ENCODE measurements around the gene DMD. TPM values are rescaled to one million over a fixed set of nuclear protein-coding genes. Genes with fewer than 3 reads are reported as not detected.

The DMD gene
- total RNA-seq, 2 experiments from 2014 or later, result 0.27 to 0.49 TPM

DNA sequence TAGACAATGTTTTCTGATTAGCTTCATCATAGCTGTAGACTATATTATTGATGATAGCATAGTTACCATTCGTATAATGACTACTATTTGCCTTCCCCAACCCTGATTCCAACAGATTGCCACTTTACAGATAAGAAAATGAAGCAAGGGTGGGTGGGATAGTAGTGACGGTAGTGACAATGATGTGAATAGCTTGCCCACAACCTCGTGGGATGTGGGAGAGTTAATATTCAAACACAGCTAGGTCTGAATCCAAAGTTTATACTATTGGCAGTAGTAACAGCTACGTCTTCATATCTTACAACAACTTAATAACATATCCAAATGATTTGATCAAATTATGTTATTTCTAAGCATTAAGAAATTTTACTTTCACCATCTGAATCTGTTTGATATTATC is 1372.7 kb downstream of the DMD start:
- no peaks in the 10 kb centered on the region for H3K9me3 Mint-ChIP-seq
- H3K27me3 Mint-ChIP-seq, result no peaks in the 10 kb centered on the region
- CTCF ChIA-PET, result no interaction called here
- no peak overlapping the region for H3K27ac Mint-ChIP-seq
- no peak for DNase-seq
- ATAC-seq, result no peak
- POLR2A ChIA-PET, result no interaction called here
- no peaks in the 10 kb centered on the region for H3K4me1 Mint-ChIP-seq (ENCODE audit: low read depth)
- no peak overlapping the region for H3K4me3 Mint-ChIP-seq
- no peaks in the 10 kb centered on the region for H3K36me3 Mint-ChIP-seq (ENCODE audit: low read depth)
- intact Hi-C loops (cut with micrococcal nuclease), result no loop called here
- TF ChIP-seq, protein P1, sequence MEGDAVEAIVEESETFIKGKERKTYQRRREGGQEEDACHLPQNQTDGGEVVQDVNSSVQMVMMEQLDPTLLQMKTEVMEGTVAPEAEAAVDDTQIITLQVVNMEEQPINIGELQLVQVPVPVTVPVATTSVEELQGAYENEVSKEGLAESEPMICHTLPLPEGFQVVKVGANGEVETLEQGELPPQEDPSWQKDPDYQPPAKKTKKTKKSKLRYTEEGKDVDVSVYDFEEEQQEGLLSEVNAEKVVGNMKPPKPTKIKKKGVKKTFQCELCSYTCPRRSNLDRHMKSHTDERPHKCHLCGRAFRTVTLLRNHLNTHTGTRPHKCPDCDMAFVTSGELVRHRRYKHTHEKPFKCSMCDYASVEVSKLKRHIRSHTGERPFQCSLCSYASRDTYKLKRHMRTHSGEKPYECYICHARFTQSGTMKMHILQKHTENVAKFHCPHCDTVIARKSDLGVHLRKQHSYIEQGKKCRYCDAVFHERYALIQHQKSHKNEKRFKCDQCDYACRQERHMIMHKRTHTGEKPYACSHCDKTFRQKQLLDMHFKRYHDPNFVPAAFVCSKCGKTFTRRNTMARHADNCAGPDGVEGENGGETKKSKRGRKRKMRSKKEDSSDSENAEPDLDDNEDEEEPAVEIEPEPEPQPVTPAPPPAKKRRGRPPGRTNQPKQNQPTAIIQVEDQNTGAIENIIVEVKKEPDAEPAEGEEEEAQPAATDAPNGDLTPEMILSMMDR (IDR thresholded peaks at IDR 0.05), result no peak

DNA sequence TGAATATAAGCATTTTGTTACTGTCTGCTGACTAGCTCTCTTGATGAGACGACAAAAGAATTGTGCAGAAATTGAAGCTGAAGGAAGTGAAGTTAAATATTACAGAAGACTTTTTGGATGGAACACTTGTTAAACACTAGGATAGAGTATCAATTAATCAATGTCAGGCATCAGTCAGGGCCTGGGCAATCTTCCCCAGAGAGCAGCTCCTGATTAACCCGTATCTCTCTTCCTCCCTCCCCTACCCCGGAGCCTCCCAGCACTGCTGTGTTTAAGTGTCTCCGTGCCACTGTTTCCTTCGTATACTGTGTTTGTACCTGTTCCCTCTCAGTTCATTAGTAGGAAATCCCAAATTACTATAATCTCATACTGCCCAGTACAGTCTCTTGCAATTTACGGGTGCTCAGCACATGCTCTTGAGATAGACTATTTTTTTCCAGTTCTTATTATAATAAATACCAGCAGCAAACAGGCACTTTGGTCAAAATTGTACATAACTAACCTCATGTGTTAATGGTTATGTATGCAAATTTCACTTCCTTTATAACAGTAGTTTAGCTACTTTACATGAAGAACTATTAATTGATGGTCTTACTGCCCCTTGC is 1373.8 kb downstream of the DMD start:
- Mint-ChIP-seq H3K27me3 (no peaks in the 10 kb centered on the region), H3K36me3 (ENCODE audit: low read depth) (no peaks in the 10 kb centered on the region), H3K4me3 (no peak overlapping the region), H3K4me1 (ENCODE audit: low read depth) (no peaks in the 10 kb centered on the region), H3K9me3 (no peaks in the 10 kb centered on the region), H3K27ac (no peak overlapping the region)
- no peak for ATAC-seq
- ChIA-PET CTCF (no interaction called here), POLR2A (no interaction called here)
- intact Hi-C loops (cut with micrococcal nuclease), result no loop called here
- no peak for DNase-seq
- TF ChIP-seq, protein P1 (IDR thresholded peaks at IDR 0.05), result no peak

DNA sequence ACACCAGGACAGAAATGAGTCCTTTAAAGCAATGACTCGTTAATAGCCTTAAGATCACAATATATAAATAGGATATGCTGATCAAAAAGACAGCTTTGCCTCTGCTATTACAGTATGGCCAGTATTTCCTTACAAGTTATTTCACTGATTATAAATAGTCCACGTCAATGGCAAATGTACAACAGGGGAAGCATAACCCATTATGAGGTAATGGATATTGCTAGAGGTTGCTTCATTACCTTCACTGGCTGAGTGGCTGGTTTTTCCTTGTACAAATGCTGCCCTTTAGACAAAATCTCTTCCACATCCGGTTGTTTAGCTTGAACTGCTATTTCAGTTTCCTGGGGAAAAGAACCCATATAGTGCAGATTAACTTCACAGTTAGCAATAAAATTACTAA is 1374.9 kb downstream of the DMD start:
- ChIA-PET CTCF (no interaction called here), POLR2A (no interaction called here)
- intact Hi-C loops (cut with micrococcal nuclease), result no loop called here
- DNase-seq (no peak), ATAC-seq (no peak)
- TF ChIP-seq, protein P1 (IDR thresholded peaks at IDR 0.05), result no peak
- no peak overlapping the region for H3K27ac Mint-ChIP-seq
- H3K9me3 Mint-ChIP-seq, result no peaks in the 10 kb centered on the region
- H3K4me3 Mint-ChIP-seq, result no peak overlapping the region
- no peaks in the 10 kb centered on the region for H3K36me3 Mint-ChIP-seq (ENCODE audit: low read depth)
- H3K4me1 Mint-ChIP-seq (ENCODE audit: low read depth), result no peaks in the 10 kb centered on the region
- H3K27me3 Mint-ChIP-seq, result no peaks in the 10 kb centered on the region

DNA sequence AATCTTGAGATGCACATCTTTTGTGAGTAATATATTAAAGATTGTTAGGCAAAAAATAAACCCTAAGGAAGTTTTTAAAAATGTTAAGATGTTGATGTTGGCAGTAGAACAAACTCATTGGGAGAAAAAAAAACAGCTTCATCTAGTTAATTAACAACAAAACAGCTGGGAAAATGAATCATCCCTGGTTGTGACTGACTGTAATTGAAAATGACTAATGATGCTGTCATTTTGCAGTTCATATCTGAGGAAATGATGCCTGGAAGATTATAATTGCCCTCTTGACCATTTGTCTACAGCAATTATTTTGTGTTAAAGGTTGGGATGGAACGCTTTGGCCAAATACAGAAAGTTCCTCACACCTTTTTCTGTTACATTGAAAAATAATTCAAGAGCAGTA is 1379.1 kb downstream of the DMD start:
- no peaks in the 10 kb centered on the region for H3K36me3 Mint-ChIP-seq (ENCODE audit: low read depth)
- H3K27me3 Mint-ChIP-seq, result no peaks in the 10 kb centered on the region
- no peak for ATAC-seq
- H3K4me3 Mint-ChIP-seq, result no peak overlapping the region
- no peaks in the 10 kb centered on the region for H3K4me1 Mint-ChIP-seq (ENCODE audit: low read depth)
- TF ChIP-seq, protein P1 (IDR thresholded peaks at IDR 0.05), result no peak
- DNase-seq, result no peak
- POLR2A ChIA-PET, result no interaction called here
- intact Hi-C loops (cut with micrococcal nuclease), result no loop called here
- CTCF ChIA-PET, result no interaction called here
- no peak overlapping the region for H3K27ac Mint-ChIP-seq
- H3K9me3 Mint-ChIP-seq, result no peaks in the 10 kb centered on the region

- intact Hi-C loops (cut with micrococcal nuclease), result no loop called here
- no peak overlapping the region for H3K27ac Mint-ChIP-seq
- no peaks in the 10 kb centered on the region for H3K27me3 Mint-ChIP-seq
- ATAC-seq, result no peak
- no peaks in the 10 kb centered on the region for H3K36me3 Mint-ChIP-seq (ENCODE audit: low read depth)
- TF ChIP-seq, protein P1 (IDR thresholded peaks at IDR 0.05), result no peak
- ChIA-PET POLR2A (no interaction called here), CTCF (no interaction called here)
- H3K9me3 Mint-ChIP-seq, result no peaks in the 10 kb centered on the region
- DNase-seq, result no peak
- no peaks in the 10 kb centered on the region for H3K4me1 Mint-ChIP-seq (ENCODE audit: low read depth)
- no peak overlapping the region for H3K4me3 Mint-ChIP-seq
These were observed 1390.7 kb downstream of the DMD start for GRCh38 chrX:31820430-31821210.
